HepG2 (cell line): ENCODE measurements around the gene ZNF526. TPM values are rescaled to one million over a fixed set of nuclear protein-coding genes. Genes with fewer than 3 reads are reported as not detected.

Experiments used
- GTF2F1 ChIP-seq: fragments of 150-350 bp; IDR thresholded peaks from 2 replicates; pipeline ENCODE4 v1.6.1; 2014; ENCODE audit warnings: low read length
- KAT7 ChIP-seq: IDR thresholded peaks from 2 replicates; pipeline ENCODE4 v1.6.1; 2018; ENCODE audit warnings: borderline replicate concordance, missing compliant biosample characterization
- NFRKB ChIP-seq: fragments of 450-650 bp; IDR thresholded peaks from 2 replicates; pipeline ENCODE4 v1.6.1; 2017
- NR3C1 ChIP-seq: sonication (generic); formaldehyde crosslinking; IDR thresholded peaks from 2 replicates; pipeline ENCODE4 v1.4.0; 2020; ENCODE audit warnings: missing genetic modification reagents
- PLRG1 ChIP-seq: fragments of 450-650 bp; conservative IDR thresholded peaks from 2 replicates; pipeline ENCODE4 v1.6.1; 2016
- U2AF2 ChIP-seq: fragments of 200-400 bp; formaldehyde crosslinking; IDR thresholded peaks from 2 replicates; pipeline ENCODE4 v1.6.1; 2017; ENCODE audit warnings: low read depth, mild to moderate bottlenecking, low read length
- ZMYM3 ChIP-seq: sonication (generic); formaldehyde crosslinking; IDR thresholded peaks from 2 replicates; pipeline ENCODE4 v1.5.1; 2020; ENCODE audit warnings: mild to moderate bottlenecking, missing genetic modification reagents
- ZNF274 ChIP-seq: sonication (generic); formaldehyde crosslinking; IDR thresholded peaks from 2 replicates; pipeline ENCODE4 v1.5.1; 2020; ENCODE audit warnings: mild to moderate bottlenecking, missing genetic modification reagents
- ZNF543 ChIP-seq: sonication (generic); formaldehyde crosslinking; IDR thresholded peaks from 2 replicates; pipeline ENCODE4 v1.4.0; 2020; ENCODE audit warnings: mild to moderate bottlenecking, missing genetic modification reagents
- ZNF605 ChIP-seq: sonication (generic); formaldehyde crosslinking; IDR thresholded peaks from 2 replicates; pipeline ENCODE4 v1.8.0; 2022; ENCODE audit warnings: mild to moderate bottlenecking, missing genetic modification reagents
- polyA plus RNA-seq, 8 experiments: library from polyadenylated mRNA; depleted of rRNA in 3 of 8; stranded (reverse) in 7 of 8; unstranded in 1 of 8; fragments of >200 nt; fragmentation: Illumina TruSeq in 4 of 8; extraction: Trizol in 4 of 8; gene quantifications; 2 replicates each; pipeline versions ENCODE4 v1.2.1 to v1.2.3, GENCODE V29; 2011 to 2016; ENCODE audit warnings: low read depth in 4 of 8, missing spikeins in 1 of 8, mixed read lengths in 1 of 8; ENCODE audit not compliant: insufficient read depth in 1 of 8
- total RNA-seq, 5 experiments: library from RNA; depleted of rRNA; stranded (reverse); fragments of >200 nt; fragmentation: Illumina TruSeq; extraction: Trizol; gene quantifications; 2 replicates each; pipeline ENCODE4 v1.2.3, GENCODE V29; 2016; ENCODE audit warnings: low read depth in 1 of 5
- TF ChIP-seq, protein P1 (sequence below): sonication (generic); formaldehyde crosslinking; IDR thresholded peaks from 2 replicates; pipeline ENCODE4 v1.9.0; 2021; ENCODE audit warnings: missing genetic modification reagents, borderline replicate concordance
- TF ChIP-seq, protein P2 (sequence below): sonication (generic); formaldehyde crosslinking; IDR thresholded peaks from 2 replicates; pipeline ENCODE4 v1.5.1; 2020; ENCODE audit warnings: mild to moderate bottlenecking, missing genetic modification reagents, moderate library complexity
- TF ChIP-seq, protein P3 (sequence below): sonication (generic); formaldehyde crosslinking; IDR thresholded peaks from 2 replicates; pipeline ENCODE4 v1.4.0; 2020; ENCODE audit warnings: missing genetic modification reagents
- TF ChIP-seq, protein P4 (sequence below): sonication (generic); formaldehyde crosslinking; IDR thresholded peaks from 2 replicates; pipeline ENCODE4 v1.4.0; 2020; ENCODE audit warnings: missing genetic modification reagents
- TF ChIP-seq, protein P5 (sequence below): IDR thresholded peaks from 2 replicates; pipeline ENCODE4 v1.6.1; 2016; ENCODE audit warnings: missing compliant biosample characterization, missing genetic modification reagents, borderline replicate concordance
- TF ChIP-seq, protein P6 (sequence below): sonication (generic); formaldehyde crosslinking; conservative IDR thresholded peaks from 2 replicates; pipeline ENCODE4 v1.4.0; 2020; ENCODE audit warnings: missing genetic modification reagents
- TF ChIP-seq, protein P7 (sequence below): sonication (generic); formaldehyde crosslinking; IDR thresholded peaks from 2 replicates; pipeline ENCODE4 v1.8.1; 2023; ENCODE audit warnings: mild to moderate bottlenecking, missing genetic modification reagents

ZNF526 gene
- total and polyA plus RNA-seq, 2 of the 13 experiments (the other 11 are each of a cell fraction or from before 2014, with no cell fraction given), result 3.3 to 8.4 TPM

DNA sequence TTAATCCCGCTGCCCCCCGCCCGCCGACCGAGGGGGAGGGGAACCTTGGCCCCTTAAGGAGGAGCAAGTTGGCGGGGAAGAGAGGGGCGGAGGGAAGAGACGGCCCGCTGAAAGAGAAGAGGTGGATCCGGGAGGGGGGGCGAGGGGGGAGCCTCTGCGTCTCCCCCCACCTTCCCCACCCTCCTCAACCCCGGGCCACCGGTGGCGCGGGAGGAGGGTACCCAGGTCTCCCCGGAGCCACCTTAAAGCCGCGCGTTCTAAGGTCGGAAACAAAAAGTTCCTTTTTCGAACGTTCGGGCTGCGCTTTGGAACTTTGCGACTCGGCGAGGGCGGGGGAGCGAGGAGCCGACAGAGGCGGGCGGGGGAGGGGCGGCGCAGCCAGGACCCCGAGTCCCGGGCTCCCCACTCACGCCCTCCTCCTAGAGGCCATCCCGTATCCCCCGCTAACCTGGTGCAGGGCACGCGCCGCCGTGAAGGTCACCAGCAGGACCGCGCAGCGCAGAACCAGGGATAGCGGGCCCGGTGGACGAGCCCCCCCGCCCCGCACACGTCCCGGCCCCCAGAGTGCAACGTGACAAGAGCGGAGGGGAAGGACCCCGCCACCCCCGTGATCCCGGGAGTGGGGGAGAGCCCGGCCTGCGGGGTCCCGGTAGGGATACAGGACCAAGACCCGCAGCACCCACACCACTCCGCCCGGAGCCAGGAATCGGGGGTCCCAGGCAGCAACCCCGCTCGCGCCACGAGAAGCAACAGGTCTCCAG, 34.2 kb downstream of the ZNF526 start (continued):
- no peak for TF ChIP-seq ZMYM3
- TF ChIP-seq, protein P1, sequence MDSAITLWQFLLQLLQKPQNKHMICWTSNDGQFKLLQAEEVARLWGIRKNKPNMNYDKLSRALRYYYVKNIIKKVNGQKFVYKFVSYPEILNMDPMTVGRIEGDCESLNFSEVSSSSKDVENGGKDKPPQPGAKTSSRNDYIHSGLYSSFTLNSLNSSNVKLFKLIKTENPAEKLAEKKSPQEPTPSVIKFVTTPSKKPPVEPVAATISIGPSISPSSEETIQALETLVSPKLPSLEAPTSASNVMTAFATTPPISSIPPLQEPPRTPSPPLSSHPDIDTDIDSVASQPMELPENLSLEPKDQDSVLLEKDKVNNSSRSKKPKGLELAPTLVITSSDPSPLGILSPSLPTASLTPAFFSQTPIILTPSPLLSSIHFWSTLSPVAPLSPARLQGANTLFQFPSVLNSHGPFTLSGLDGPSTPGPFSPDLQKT (CRISPR knock-in tag), result no peak
- no peak for TF ChIP-seq GTF2F1
- TF ChIP-seq ZNF543, result no peak
- no peak for TF ChIP-seq ZNF274
- TF ChIP-seq NFRKB, result no peak
- TF ChIP-seq, protein P2, sequence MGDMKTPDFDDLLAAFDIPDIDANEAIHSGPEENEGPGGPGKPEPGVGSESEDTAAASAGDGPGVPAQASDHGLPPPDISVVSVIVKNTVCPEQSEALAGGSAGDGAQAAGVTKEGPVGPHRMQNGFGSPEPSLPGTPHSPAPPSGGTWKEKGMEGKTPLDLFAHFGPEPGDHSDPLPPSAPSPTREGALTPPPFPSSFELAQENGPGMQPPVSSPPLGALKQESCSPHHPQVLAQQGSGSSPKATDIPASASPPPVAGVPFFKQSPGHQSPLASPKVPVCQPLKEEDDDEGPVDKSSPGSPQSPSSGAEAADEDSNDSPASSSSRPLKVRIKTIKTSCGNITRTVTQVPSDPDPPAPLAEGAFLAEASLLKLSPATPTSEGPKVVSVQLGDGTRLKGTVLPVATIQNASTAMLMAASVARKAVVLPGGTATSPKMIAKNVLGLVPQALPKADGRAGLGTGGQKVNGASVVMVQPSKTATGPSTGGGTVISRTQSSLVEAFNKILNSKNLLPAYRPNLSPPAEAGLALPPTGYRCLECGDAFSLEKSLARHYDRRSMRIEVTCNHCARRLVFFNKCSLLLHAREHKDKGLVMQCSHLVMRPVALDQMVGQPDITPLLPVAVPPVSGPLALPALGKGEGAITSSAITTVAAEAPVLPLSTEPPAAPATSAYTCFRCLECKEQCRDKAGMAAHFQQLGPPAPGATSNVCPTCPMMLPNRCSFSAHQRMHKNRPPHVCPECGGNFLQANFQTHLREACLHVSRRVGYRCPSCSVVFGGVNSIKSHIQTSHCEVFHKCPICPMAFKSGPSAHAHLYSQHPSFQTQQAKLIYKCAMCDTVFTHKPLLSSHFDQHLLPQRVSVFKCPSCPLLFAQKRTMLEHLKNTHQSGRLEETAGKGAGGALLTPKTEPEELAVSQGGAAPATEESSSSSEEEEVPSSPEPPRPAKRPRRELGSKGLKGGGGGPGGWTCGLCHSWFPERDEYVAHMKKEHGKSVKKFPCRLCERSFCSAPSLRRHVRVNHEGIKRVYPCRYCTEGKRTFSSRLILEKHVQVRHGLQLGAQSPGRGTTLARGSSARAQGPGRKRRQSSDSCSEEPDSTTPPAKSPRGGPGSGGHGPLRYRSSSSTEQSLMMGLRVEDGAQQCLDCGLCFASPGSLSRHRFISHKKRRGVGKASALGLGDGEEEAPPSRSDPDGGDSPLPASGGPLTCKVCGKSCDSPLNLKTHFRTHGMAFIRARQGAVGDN (CRISPR knock-in tag), result peak; percentile 73
- TF ChIP-seq, protein P3, sequence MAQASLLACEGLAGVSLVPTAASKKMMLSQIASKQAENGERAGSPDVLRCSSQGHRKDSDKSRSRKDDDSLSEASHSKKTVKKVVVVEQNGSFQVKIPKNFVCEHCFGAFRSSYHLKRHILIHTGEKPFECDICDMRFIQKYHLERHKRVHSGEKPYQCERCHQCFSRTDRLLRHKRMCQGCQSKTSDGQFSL (CRISPR knock-in tag), result peak; percentile 77; the same call in 1 of the 2 replicates
- TF ChIP-seq KAT7 (CRISPR knock-in tag), result peak; percentile 11; the same call in 1 of the 2 replicates
- TF ChIP-seq U2AF2, result 0 out of 2 replicates have a peak, but pooled peaks have one; percentile 62
- TF ChIP-seq, protein P4, sequence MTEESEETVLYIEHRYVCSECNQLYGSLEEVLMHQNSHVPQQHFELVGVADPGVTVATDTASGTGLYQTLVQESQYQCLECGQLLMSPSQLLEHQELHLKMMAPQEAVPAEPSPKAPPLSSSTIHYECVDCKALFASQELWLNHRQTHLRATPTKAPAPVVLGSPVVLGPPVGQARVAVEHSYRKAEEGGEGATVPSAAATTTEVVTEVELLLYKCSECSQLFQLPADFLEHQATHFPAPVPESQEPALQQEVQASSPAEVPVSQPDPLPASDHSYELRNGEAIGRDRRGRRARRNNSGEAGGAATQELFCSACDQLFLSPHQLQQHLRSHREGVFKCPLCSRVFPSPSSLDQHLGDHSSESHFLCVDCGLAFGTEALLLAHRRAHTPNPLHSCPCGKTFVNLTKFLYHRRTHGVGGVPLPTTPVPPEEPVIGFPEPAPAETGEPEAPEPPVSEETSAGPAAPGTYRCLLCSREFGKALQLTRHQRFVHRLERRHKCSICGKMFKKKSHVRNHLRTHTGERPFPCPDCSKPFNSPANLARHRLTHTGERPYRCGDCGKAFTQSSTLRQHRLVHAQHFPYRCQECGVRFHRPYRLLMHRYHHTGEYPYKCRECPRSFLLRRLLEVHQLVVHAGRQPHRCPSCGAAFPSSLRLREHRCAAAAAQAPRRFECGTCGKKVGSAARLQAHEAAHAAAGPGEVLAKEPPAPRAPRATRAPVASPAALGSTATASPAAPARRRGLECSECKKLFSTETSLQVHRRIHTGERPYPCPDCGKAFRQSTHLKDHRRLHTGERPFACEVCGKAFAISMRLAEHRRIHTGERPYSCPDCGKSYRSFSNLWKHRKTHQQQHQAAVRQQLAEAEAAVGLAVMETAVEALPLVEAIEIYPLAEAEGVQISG, result no peak; the same call in 1 of the 2 replicates
- TF ChIP-seq NR3C1 (CRISPR knock-in tag), result no peak
- TF ChIP-seq, protein P5, sequence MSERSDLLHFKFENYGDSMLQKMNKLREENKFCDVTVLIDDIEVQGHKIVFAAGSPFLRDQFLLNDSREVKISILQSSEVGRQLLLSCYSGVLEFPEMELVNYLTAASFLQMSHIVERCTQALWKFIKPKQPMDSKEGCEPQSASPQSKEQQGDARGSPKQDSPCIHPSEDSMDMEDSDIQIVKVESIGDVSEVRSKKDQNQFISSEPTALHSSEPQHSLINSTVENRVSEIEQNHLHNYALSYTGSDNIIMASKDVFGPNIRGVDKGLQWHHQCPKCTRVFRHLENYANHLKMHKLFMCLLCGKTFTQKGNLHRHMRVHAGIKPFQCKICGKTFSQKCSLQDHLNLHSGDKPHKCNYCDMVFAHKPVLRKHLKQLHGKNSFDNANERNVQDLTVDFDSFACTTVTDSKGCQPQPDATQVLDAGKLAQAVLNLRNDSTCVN (CRISPR knock-in tag), result no peak
- TF ChIP-seq, protein P6, sequence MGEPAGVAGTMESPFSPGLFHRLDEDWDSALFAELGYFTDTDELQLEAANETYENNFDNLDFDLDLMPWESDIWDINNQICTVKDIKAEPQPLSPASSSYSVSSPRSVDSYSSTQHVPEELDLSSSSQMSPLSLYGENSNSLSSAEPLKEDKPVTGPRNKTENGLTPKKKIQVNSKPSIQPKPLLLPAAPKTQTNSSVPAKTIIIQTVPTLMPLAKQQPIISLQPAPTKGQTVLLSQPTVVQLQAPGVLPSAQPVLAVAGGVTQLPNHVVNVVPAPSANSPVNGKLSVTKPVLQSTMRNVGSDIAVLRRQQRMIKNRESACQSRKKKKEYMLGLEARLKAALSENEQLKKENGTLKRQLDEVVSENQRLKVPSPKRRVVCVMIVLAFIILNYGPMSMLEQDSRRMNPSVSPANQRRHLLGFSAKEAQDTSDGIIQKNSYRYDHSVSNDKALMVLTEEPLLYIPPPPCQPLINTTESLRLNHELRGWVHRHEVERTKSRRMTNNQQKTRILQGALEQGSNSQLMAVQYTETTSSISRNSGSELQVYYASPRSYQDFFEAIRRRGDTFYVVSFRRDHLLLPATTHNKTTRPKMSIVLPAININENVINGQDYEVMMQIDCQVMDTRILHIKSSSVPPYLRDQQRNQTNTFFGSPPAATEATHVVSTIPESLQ, result no peak
- no peak for TF ChIP-seq PLRG1
- TF ChIP-seq, protein P7, sequence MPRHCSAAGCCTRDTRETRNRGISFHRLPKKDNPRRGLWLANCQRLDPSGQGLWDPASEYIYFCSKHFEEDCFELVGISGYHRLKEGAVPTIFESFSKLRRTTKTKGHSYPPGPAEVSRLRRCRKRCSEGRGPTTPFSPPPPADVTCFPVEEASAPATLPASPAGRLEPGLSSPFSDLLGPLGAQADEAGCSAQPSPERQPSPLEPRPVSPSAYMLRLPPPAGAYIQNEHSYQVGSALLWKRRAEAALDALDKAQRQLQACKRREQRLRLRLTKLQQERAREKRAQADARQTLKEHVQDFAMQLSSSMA (CRISPR knock-in tag), result no peak
- peak; percentile 57 for TF ChIP-seq ZNF605
